NAMALWA (cell line): Measurements from ENCODE around the gene TBC1D8.

Experiments
- DNase-seq: peaks from one replicate; pipeline ENCODE4 v3.0.0-alpha.2; 2015; ENCODE audit warnings: low spot score

TBC1D8 gene

DNA sequence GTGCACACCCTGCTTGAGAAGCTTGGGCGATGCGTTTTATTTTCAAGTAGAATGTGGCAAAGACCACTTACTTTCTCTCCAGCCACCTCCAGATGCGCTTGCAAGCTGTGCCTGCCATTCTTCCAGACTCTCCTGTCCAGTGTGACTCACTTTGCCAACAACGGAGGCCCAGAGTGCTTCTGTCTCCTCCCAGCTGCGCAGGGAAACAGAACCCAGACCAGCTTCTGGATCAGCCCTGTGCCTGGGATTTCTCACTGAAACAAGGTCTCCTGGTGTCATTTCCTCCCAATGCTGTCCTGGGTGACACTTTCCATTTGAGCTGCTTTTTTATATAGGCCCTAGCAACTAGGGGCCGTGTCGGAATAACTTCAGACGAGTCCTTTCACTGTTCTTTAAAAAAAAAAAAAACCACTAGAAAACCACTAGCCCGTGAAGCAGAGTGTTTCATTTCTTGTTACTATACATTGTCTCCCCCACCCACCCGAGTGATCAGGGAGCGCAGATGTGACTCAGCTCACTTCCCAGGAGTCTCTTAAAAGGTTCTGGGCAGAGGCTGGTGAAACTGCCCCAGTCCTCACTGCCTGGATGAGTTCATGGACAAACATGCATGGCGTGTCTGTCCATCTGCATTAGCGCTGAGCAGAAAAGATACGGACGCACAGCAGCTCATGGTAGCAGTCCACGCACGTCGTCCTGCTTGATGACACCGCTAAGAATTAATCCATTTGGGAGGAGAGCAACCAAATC is 174.4 kb downstream of the TBC1D8 start:
- peak; percentile 15 for DNase-seq

GRCh38 chr2:100976061-100976460 is 175.1 kb downstream of the TBC1D8 start:
- DNase-seq, result no peak

DNA sequence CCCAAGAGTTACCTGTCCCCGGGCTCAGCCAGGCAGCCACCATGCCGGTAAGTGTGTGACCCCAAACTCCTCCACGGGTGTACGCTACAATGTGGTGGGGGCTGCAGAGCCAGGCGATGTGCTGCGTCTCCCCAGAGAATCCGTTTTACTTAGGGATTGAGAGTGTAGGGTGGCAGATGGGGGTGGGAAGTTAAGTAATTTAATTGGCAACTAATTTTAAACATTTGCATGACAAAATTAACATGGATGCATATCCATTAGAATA is 175.7 kb downstream of the TBC1D8 start:
- DNase-seq, result no peak

DNA sequence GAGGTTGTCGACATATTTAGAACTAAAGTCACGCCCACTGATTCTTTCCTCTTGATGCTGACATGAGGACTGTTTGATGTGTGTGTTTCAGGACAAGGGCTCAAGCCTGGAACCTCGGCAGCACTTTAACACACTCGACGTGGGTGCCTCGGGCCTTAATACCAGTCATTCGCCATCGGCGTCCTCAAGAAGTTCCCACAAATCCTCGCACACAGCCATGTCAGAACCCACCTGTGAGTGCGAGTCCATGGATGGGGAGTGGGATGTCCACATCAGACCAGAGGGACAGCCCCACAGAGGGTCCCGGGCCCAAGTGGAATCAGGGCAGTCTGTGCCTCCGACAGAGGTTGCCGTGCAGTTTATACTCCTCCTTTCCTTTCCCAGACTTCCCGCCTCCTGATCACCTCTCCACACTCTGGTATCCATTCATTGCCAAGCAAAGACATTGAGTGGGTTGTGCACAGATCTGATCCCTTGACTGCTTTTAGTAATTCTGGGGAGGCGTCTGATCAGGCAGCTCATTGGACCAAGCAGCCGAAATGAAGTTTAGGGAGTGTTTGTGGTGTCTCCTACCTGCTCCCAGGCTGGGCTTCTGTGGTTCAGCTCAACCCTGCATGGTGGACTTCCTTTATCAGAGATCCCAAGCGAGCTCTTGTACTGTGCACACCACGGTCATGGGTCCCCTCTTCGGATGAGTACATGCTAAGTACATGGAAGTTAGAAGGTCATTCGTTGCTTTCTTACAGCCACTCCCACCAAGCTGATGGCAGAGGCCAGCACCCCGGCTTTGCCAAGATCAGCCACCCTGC is 176.3 kb downstream of the TBC1D8 start:
- DNase-seq, result no peak

DNA sequence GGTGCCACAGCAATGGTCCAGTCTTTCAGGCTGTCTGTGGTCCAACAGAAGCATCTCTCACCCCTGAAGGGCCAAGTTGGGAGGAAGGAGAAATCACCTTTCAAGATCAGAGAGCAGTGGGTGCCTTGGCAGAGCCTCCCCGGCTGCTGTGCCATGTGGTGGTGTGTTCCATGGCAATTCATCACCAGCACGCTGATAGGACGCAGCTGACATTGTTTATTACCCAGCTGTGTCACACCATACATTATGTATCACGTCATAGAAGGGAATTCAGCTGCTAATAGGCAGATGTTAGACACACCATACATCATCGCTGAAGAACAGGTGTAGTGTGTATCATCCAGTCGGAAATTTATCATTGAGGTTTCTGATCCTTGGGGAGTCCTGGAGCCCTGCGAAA is 178.7 kb downstream of the TBC1D8 start:
- no peak for DNase-seq

GRCh38 chr2:100971221-100971620 is 180.0 kb downstream of the TBC1D8 start:
- DNase-seq, result no peak

DNA sequence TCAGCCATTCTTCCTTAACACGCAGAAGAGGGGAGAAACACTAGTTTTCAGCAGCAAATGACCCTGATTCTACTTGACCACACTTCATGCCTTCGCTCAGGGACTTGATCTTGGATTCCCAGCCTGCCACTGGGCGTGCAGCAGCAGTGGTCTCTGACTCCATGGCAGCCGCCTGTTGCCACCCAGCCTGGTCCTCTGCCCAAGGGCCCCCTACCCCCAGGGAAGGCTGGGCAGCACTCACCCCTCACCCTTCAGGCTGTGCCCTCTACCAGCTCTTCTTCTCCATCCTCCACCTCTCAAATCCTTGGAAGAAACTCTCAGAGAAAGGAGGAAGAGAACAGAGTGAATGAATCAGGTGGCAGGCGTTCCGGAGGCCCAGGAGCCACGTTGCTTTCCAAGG is 181.2 kb downstream of the TBC1D8 start:
- DNase-seq, result no peak

DNA sequence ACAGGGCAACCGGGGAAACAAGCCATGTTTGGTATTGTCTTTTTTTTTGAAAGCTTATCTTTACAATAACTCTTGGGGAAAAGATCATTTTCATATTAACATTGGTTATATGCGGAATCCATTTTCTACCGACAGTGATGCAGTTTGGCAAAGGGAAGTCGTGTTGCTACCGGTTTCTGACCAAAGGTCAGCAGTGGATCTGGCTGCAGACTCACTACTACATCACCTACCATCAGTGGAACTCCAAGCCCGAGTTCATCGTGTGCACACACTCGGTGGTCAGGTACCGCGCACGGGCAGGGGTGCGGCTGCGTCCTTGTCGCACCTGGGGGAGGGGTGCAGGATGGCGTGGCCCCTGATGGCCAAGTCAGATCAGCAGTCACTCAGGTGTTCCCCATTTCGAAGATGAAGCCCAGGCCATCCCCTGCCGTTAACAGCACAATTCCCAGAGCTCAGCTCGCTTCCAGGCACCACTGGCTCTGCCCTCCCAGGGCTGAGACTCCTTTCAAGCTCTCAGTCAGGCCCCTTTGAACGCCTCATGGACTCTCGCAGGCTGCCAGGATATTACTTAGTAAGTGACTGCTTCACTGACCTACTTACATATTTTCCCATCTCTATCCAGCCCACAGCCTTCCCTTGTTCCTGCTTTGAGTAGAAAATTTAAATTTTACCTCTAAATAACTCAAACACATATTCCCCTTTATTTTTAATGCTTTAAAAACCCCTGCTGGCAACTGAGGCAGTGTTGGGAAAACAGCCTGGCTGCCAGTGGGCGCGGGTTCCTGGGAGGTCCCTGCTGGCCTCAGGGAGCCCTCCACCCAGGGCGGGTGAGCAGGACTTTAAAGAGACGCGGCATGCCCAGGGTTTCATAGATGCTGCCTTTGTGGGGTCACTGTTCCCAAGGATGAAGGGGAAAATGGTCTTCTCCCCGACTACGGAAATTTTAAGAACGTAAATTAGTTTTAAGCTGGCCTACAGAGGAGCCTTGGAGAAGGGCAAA is 182.7 kb downstream of the TBC1D8 start:
- no peak for DNase-seq

GRCh38 chr2:100967716-100968115 is 183.5 kb downstream of the TBC1D8 start:
- DNase-seq, result no peak

GRCh38 chr2:100965596-100965995 is 185.6 kb downstream of the TBC1D8 start:
- no peak for DNase-seq

DNA sequence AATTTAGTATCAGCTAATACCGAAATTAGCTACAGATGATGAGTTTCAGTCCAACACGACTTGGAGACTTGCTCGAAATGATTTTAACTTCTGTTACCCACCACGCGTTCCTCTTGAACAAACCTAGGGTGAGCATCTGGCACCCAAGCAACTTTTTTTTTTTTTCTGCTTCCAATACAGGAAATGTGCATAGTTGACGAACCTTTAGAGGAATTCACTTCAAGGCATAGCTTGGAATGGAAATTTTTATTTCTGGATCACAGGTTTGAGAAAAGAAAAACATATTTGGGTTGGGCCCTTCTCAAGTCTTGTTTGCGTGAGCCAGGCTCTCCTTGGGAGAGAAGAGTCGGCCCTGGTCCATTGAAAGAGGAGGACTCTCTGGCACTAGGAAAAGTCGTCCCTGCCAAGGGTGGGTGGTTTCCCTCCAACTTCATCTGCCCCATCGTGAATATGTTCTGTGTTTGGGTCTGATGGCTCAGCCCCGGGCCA is 186.5 kb downstream of the TBC1D8 start:
- DNase-seq, result no peak

DNA sequence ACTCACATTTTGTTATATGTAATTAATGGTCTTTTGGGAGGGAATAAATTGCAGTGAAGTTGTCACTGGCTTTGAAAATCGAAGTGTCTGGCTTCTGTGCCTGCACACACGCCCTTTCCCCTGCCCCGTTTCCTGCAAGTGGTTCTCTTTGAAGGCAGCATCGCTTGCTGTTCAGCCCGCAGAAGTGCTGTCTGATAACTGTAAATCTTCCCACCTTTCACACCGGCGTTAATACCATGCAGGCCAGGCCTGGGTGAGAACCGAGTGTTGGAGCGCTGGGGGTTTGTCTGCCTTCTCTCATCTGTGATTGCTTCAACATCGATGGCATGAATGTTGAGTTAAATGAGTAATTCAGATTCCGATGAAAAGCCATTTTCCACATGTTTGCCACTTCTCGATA is 187.0 kb downstream of the TBC1D8 start:
- DNase-seq, result no peak

- no peak for DNase-seq
Measured at GRCh38 chr2:100963026-100963375, 188.2 kb downstream of the TBC1D8 start.

DNA sequence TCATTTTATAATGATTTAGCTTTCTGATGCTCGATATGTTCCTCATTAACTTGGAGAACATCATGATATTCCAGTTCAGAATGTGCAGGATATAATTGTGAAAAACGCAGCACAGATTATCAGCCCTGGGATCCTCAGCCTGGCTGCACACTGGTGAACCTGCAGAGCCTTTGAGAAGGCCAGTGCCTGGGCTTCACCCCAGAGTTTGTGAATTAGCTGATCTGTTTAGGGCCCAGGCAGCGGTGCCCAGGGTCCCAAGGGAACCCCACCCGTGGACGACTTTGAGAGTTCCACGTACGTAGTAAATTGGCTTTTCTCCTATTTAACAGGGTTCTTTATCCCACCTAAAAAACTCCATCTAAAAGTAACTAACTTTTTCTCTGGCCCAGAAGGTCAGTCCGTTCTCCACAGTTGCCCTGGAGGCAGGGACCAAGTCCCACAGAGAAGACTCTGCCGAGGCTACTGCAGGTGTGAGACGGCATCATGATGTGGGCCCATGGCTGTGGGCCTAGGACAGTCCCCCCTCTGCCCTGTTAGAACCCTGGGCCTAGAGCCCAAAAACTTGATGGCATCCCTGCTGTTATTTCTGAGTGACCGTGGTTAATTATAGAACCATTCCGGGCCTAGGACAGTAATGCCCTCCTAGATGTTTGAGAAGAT is 188.7 kb downstream of the TBC1D8 start:
- DNase-seq, result no peak

GRCh38 chr2:100960688-100961087 is 190.5 kb downstream of the TBC1D8 start:
- no peak for DNase-seq

DNA sequence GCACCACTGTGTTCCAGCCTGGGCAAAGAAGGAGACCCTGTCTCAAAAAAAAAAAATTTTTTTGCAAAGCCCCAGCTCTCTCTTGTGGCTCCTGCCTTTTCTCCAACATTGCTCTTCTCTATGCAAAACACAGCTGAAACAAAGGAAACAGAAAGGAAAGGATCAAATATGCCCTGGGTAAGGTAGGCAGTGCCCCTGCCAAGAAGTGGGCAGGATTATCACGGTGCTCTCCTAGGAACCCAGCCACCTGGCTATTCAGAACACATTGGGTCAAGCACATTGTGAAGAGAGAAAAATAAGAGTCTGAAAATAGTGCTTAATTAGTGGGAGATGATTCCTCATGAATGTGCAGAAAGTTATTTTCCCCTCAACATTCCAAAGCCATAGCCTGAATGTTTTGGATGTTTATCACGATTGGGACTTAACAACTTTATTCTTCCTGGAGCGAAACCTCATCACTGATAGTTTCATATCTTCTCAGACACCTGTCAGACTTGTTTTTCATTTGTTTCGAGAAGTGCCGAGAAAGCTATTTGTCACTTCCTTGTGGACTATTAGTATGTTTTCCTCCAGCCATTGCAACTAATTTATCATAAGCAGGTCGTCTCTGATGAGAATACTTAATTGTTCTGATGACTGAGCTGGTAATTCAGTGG is 191.8 kb downstream of the TBC1D8 start:
- DNase-seq, result no peak

GRCh38 chr2:100957996-100958653 is 193.1 kb downstream of the TBC1D8 start:
- DNase-seq, result no peak
